MCF 10A (cell line): ENCODE measurements around the gene IGLON5. TPM values are rescaled to one million over a fixed set of nuclear protein-coding genes. Genes with fewer than 3 reads are reported as not detected.

ENCODE experiments used
- BruUV-seq: library from RNA; stranded (reverse); fragments of 400-500 nt; replicated peaks from 2 replicates; lab custom pipeline; 2021; lab: Mats Ljungman, UMichigan
- CTCF ChIA-PET: fragments of 300-600 bp; sonication (Branson Sonifier 250); formaldehyde crosslinking; extraction: SDS; loops from one replicate; lab custom pipeline; 2021; ENCODE audit warnings: antibody characterized with exemption, inconsistent platforms; lab: Yijun Ruan, JAX
- POLR2A ChIA-PET: fragments of 300-600, 350-650 bp; sonication (Branson Sonifier 250); formaldehyde crosslinking; extraction: SDS; loops from one replicate; lab custom pipeline; 2020; ENCODE audit warnings: antibody characterized with exemption, inconsistent platforms; lab: Yijun Ruan, JAX
- DNase-seq: peaks from one replicate; pipeline ENCODE4 v3.0.0-alpha.2; 2018; ENCODE audit not compliant: unreplicated experiment
- H3K27ac Mint-ChIP-seq: one replicate; pipeline ENCODE4 v1.8.0; 2022; ENCODE audit warnings: mild to moderate bottlenecking, low read depth, mixed read lengths; ENCODE audit not compliant: unreplicated experiment
- H3K27me3 Mint-ChIP-seq: one replicate; pipeline ENCODE4 v1.8.0; 2022; ENCODE audit warnings: mixed read lengths; ENCODE audit not compliant: insufficient read depth, unreplicated experiment
- H3K36me3 Mint-ChIP-seq: one replicate; pipeline ENCODE4 v1.8.0; 2022; ENCODE audit warnings: mild to moderate bottlenecking, moderate library complexity, mixed read lengths; ENCODE audit not compliant: insufficient read depth, unreplicated experiment
- H3K4me1 Mint-ChIP-seq: one replicate; pipeline ENCODE4 v1.8.0; 2022; ENCODE audit warnings: mixed read lengths; ENCODE audit not compliant: insufficient read depth, unreplicated experiment
- H3K4me3 Mint-ChIP-seq: one replicate; pipeline ENCODE4 v1.8.0; 2022; ENCODE audit warnings: mild to moderate bottlenecking, moderate library complexity, mixed read lengths; ENCODE audit not compliant: unreplicated experiment
- H3K9me3 Mint-ChIP-seq: one replicate; pipeline ENCODE4 v1.8.0; 2022; ENCODE audit warnings: mixed read lengths; ENCODE audit not compliant: unreplicated experiment
- CTCF ChIP-seq: fragments of 200-600 bp; IDR thresholded peaks from one replicate; pipeline ENCODE4 v1.8.0; 2022; ENCODE audit warnings: antibody characterized with exemption, mild to moderate bottlenecking; ENCODE audit not compliant: unreplicated experiment
- intact Hi-C: fragments of 100-400 bp; cut with micrococcal nuclease; formaldehyde crosslinking; loops from 2 replicates; pipeline ENCODE4 v1.14.1; 2022
- total RNA-seq: library from RNA; stranded (reverse); gene quantifications from 2 replicates; pipeline ENCODE4 v1.2.3, GENCODE V29; 2022

IGLON5 gene
- total RNA-seq, 1 experiment from 2014 or later: not detected

- Mint-ChIP-seq H3K9me3 (peaks cover 39% of the 10 kb centered on the region), H3K4me1 (no peaks in the 10 kb centered on the region), H3K27me3 (no peaks in the 10 kb centered on the region), H3K36me3 (peaks cover 8% of the 10 kb centered on the region), H3K4me3 (no peak overlapping the region), H3K27ac (no peak overlapping the region)
- no peak for DNase-seq
- CTCF ChIA-PET: no interaction called here
- BruUV-seq: no TSS peak
- intact Hi-C loops: no loop called here
- no peak for TF ChIP-seq CTCF
- POLR2A ChIA-PET: no interaction called here
Measured at GRCh38 chr19:51321799-51322198, 10.4 kb downstream of the IGLON5 start.

- DNase-seq: no peak
- CTCF ChIA-PET: no interaction called here
- no peaks in the 10 kb centered on the region for H3K4me1 Mint-ChIP-seq
- no TSS peak for BruUV-seq
- intact Hi-C loops: no loop called here
- no peak for TF ChIP-seq CTCF
- POLR2A ChIA-PET: no interaction called here
- peaks cover 8% of the 10 kb centered on the region for H3K36me3 Mint-ChIP-seq
- H3K9me3 Mint-ChIP-seq: peaks cover 39% of the 10 kb centered on the region
- H3K27me3 Mint-ChIP-seq: no peaks in the 10 kb centered on the region
- no peak overlapping the region for H3K27ac Mint-ChIP-seq
- no peak overlapping the region for H3K4me3 Mint-ChIP-seq
Measured at GRCh38 chr19:51323481-51324166, 12.2 kb downstream of the IGLON5 start.

- no peak for TF ChIP-seq CTCF
- H3K4me3 Mint-ChIP-seq: no peak overlapping the region
- no peak overlapping the region for H3K27ac Mint-ChIP-seq
- intact Hi-C loops: no loop called here
- H3K4me1 Mint-ChIP-seq: no peaks in the 10 kb centered on the region
- BruUV-seq: no TSS peak
- H3K9me3 Mint-ChIP-seq: peaks cover 38% of the 10 kb centered on the region
- no peaks in the 10 kb centered on the region for H3K27me3 Mint-ChIP-seq
- POLR2A ChIA-PET: no interaction called here
- no peak for DNase-seq
- CTCF ChIA-PET: no interaction called here
- peaks cover 8% of the 10 kb centered on the region for H3K36me3 Mint-ChIP-seq
Measured at GRCh38 chr19:51324167-51324481, 12.7 kb downstream of the IGLON5 start.

- Mint-ChIP-seq H3K27me3 (no peaks in the 10 kb centered on the region), H3K9me3 (peaks cover 40% of the 10 kb centered on the region), H3K4me1 (no peaks in the 10 kb centered on the region), H3K27ac (no peak overlapping the region), H3K4me3 (no peak overlapping the region), H3K36me3 (peaks cover 15% of the 10 kb centered on the region)
- intact Hi-C loops: no loop called here
- DNase-seq: no peak
- POLR2A ChIA-PET: no interaction called here
- no peak for TF ChIP-seq CTCF
- no TSS peak for BruUV-seq
- CTCF ChIA-PET: interaction anchor here (0.6 to 1.5 kb wide), 2 partner anchors 13 to 363 kb away, joined by 3 read pairs; no protein-coding TSS in a partner anchor
Measured at GRCh38 chr19:51325161-51325976, 13.9 kb downstream of the IGLON5 start.
